PC-3 (cell line): ENCODE measurements around the gene FAM98B. TPM values are rescaled to one million over a fixed set of nuclear protein-coding genes. Genes with fewer than 3 reads are reported as not detected.

Source experiments
- ATAC-seq: fragments of 200-7000 bp; cut with Tn5 transposase; 2 replicates; pipeline ENCODE4 v1.9.1; 2020; ENCODE audit warnings: mild to moderate bottlenecking, moderate library complexity
- BruUV-seq: library from RNA; stranded (reverse); fragments of 400-500 nt; replicated peaks from 2 replicates; lab custom pipeline; 2021; lab: Mats Ljungman, UMichigan
- CTCF ChIA-PET: fragments of 300-600 bp; sonication (Branson Sonifier 250); formaldehyde crosslinking; loops from one replicate; lab custom pipeline; 2022; ENCODE audit warnings: antibody characterized with exemption; lab: Charles Lee
- POLR2A ChIA-PET: fragments of 300-600 bp; sonication (Branson Sonifier 250); formaldehyde crosslinking; loops from one replicate; lab custom pipeline; 2022; ENCODE audit warnings: antibody characterized with exemption; ENCODE audit not compliant: unreplicated experiment; lab: Charles Lee
- DNase-seq: peaks from one replicate; pipeline ENCODE4 v3.0.0-alpha.2; 2015
- H2AFZ ChIP-seq: fragments of 300-600 bp; sonication (generic); 2 replicates; pipeline ENCODE4 v1.6.0; 2016; ENCODE audit warnings: antibody characterized with exemption, low read length
- H3F3A ChIP-seq: fragments of 300-600 bp; sonication (generic); one replicate; pipeline ENCODE4 v1.6.0; 2017; ENCODE audit warnings: antibody characterized with exemption, low read length, control low read depth, mild to moderate bottlenecking; ENCODE audit not compliant: unreplicated experiment
- H3K27ac ChIP-seq: fragments of 300-600 bp; sonication (generic); 2 replicates; pipeline ENCODE4 v1.5.1; 2016; ENCODE audit warnings: mild to moderate bottlenecking, low read length
- H3K27me3 ChIP-seq: fragments of 300-600 bp; sonication (generic); 2 replicates; pipeline ENCODE4 v1.6.1; 2016; ENCODE audit warnings: low read length, mixed read lengths
- H3K36me3 ChIP-seq: fragments of 300-600 bp; sonication (generic); 2 replicates; pipeline ENCODE4 v1.6.1; 2016; ENCODE audit warnings: low read depth, mixed run types, low read length, mixed read lengths
- H3K4me1 ChIP-seq: fragments of 300-600 bp; sonication (generic); 2 replicates; pipeline ENCODE4 v1.5.1; 2016; ENCODE audit warnings: low read length; ENCODE audit not compliant: insufficient read depth
- H3K4me2 ChIP-seq: fragments of 300-600 bp; sonication (generic); 2 replicates; pipeline ENCODE4 v1.6.0; 2016; ENCODE audit warnings: low read length
- H3K4me3 ChIP-seq: fragments of 300-600 bp; sonication (generic); 2 replicates; pipeline ENCODE4 v1.5.1; 2016; ENCODE audit warnings: mild to moderate bottlenecking, low read length, mixed read lengths
- H3K79me2 ChIP-seq: fragments of 300-600 bp; sonication (generic); 2 replicates; pipeline ENCODE4 v1.6.1; 2017; ENCODE audit warnings: low read length, mixed read lengths
- H3K9ac ChIP-seq: fragments of 300-600 bp; sonication (generic); 2 replicates; pipeline ENCODE4 v1.6.0; 2016; ENCODE audit warnings: mild to moderate bottlenecking, low read length
- H3K9me2 ChIP-seq: fragments of 300-600 bp; sonication (generic); replicated peaks from 2 replicates; pipeline ENCODE4 v1.6.1; 2016; ENCODE audit warnings: mixed run types, low read length, mixed read lengths
- H3K9me3 ChIP-seq: fragments of 300-600 bp; sonication (generic); 2 replicates; pipeline ENCODE4 v1.6.1; 2016; ENCODE audit warnings: low read length, mixed read lengths
- H4K20me1 ChIP-seq: fragments of 300-600 bp; sonication (generic); 2 replicates; pipeline ENCODE4 v1.6.1; 2016; ENCODE audit warnings: low read length, mixed read lengths
- CTCF ChIP-seq: fragments of 300-600 bp; sonication (generic); conservative IDR thresholded peaks from 2 replicates; pipeline ENCODE4 v1.5.1; 2017; ENCODE audit warnings: antibody characterized with exemption, low read depth, mild to moderate bottlenecking, low read length
- EZH2 ChIP-seq: fragments of 300-600 bp; sonication (generic); IDR thresholded peaks from one replicate; pipeline ENCODE4 v1.6.1; 2017; ENCODE audit warnings: antibody characterized with exemption, mild to moderate bottlenecking, low read length; ENCODE audit not compliant: unreplicated experiment
- EZH2phosphoT487 ChIP-seq: fragments of 300-600 bp; sonication (generic); IDR thresholded peaks from 2 replicates; pipeline ENCODE4 v1.6.1; 2018; ENCODE audit warnings: mild to moderate bottlenecking, antibody characterized with exemption, low read length, borderline replicate concordance
- intact Hi-C: fragments of 100-400 bp; cut with micrococcal nuclease; formaldehyde crosslinking; loops from 2 replicates; pipeline ENCODE4 v1.9.0; 2023
- total RNA-seq: library from RNA; depleted of rRNA; stranded (reverse); fragments of >200 nt; gene quantifications from 2 replicates; pipeline ENCODE4 v1.2.3, GENCODE V29; 2014

Gene FAM98B
- total RNA-seq, 1 experiment from 2014 or later = 7.8 TPM

GRCh38 chr15:38459480-38459879, 5.6 kb downstream of the FAM98B start:
- H3K9me2 ChIP-seq = no peaks in the 10 kb centered on the region
- H3K9me3 ChIP-seq = no peaks in the 10 kb centered on the region
- no peaks in the 10 kb centered on the region for H3K27me3 ChIP-seq
- H3K4me1 ChIP-seq = peaks cover 24% of the 10 kb centered on the region
- intact Hi-C loops = no loop called here
- ChIA-PET POLR2A (no interaction called here), CTCF (no interaction called here)
- no peak for DNase-seq
- no peak overlapping the region for H3K9ac ChIP-seq
- no peak overlapping the region for H3K4me3 ChIP-seq
- H3F3A ChIP-seq = no peaks in the 10 kb centered on the region
- peaks cover 96% of the 10 kb centered on the region for H3K79me2 ChIP-seq
- TF ChIP-seq EZH2 (no peak), EZH2phosphoT487 (no peak), CTCF (no peak)
- peaks cover 6% of the 10 kb centered on the region; the same call in 1 of the 2 replicates for H3K36me3 ChIP-seq
- BruUV-seq = no TSS peak
- no peak overlapping the region for H3K4me2 ChIP-seq
- peaks cover 73% of the 10 kb centered on the region for H4K20me1 ChIP-seq
- no peak for ATAC-seq
- no peak overlapping the region for H2AFZ ChIP-seq
- no peak overlapping the region for H3K27ac ChIP-seq

DNA sequence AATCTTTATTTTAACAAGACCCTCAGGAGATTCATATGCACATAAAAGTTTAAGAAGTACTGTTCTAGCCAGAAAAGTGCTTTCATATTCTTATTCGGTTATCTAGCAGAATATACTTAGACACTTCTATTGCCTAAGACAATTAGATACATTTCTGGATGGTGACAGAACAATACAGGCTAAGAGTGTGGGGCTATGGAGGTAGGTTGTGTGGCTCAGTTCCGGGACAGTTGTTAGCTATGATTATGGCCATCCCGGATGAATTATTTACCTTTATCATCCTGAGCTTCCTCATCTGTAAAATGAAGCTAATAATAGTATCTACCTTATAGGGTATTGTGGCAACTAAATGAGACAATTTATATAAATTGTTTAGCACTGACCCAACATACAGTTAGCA, 6.6 kb downstream of the FAM98B start:
- CTCF ChIA-PET = interaction anchor here (0.7 to 1.1 kb wide), 2 partner anchors 14 to 20 kb away, joined by 3 to 4 read pairs; no protein-coding TSS in a partner anchor
- Histone ChIP-seq H3K9me2 (no peaks in the 10 kb centered on the region), H3F3A (no peaks in the 10 kb centered on the region), H3K27me3 (no peaks in the 10 kb centered on the region), H3K4me2 (peak overlapping the region; percentile 47), H3K79me2 (peaks cover 93% of the 10 kb centered on the region), H3K9me3 (no peaks in the 10 kb centered on the region), H3K4me3 (no peak overlapping the region), H3K36me3 (peaks cover 6% of the 10 kb centered on the region; the same call in 1 of the 2 replicates), H4K20me1 (peaks cover 63% of the 10 kb centered on the region), H3K27ac (no peak overlapping the region), H3K9ac (no peak overlapping the region), H3K4me1 (peaks cover 18% of the 10 kb centered on the region), H2AFZ (no peak overlapping the region)
- intact Hi-C loops = no loop called here
- POLR2A ChIA-PET = interaction anchor here (0.5 to 0.7 kb wide), 2 partner anchors 49 to 1262 kb away, joined by 3 to 6 read pairs; no protein-coding TSS in a partner anchor
- BruUV-seq = no TSS peak
- DNase-seq (no peak), ATAC-seq (peak; percentile 40; the same call in 1 of the 2 replicates)
- TF ChIP-seq CTCF (no peak), EZH2phosphoT487 (no peak), EZH2 (no peak)
